Peyer's patch (tissue), 4 donors: ENCODE data around the gene UNC13C.

Experiments
- CTCF ChIP-seq, 6 experiments: fragments of 450-650 bp in 4 of 6; fragments of 200-600 bp in 2 of 6; sonication (generic) in 1 of 6; IDR thresholded peaks; one replicate each; pipeline ENCODE4 v1.5.1; 2017 to 2019; ENCODE audit warnings: antibody characterized with exemption in 6 of 6, mild to moderate bottlenecking in 3 of 6, moderate library complexity in 1 of 6
- POLR2A ChIP-seq, 2 donors: fragments of 450-650 bp; IDR thresholded peaks; one replicate each; pipeline ENCODE4 v1.5.1; 2017; ENCODE audit warnings: antibody characterized with exemption in 2 of 2, mild to moderate bottlenecking in 2 of 2, moderate library complexity in 2 of 2

GRCh38 chr15:54347082-54347827 is 369.0 kb downstream of the UNC13C start:
- TF ChIP-seq CTCF (IDR thresholded peaks at IDR 0.05): no peak
- TF ChIP-seq POLR2A (IDR thresholded peaks at IDR 0.05): no peak
